HG02678 (cell line): Measurements from ENCODE around the gene SVIL.
"Not testable (repeated sequence)": the region's sequence is repeated elsewhere in the genome, so short reads cannot be mapped to it uniquely, and the experiment has no call there.

Experiments
- ATAC-seq: cut with Tn5 transposase; IDR thresholded peaks from one replicate; pipeline ENCODE4 v1.9.1; 2021; ENCODE audit warnings: mild to moderate bottlenecking, moderate library complexity; ENCODE audit not compliant: unreplicated experiment

Gene SVIL

GRCh38 chr10:29493697-29494096 lies 141.1 kb downstream of the SVIL start:
- ATAC-seq = no peak

- ATAC-seq = no peak
Observed at GRCh38 chr10:29492774-29493173, 142.0 kb downstream of the SVIL start.

- no peak for ATAC-seq
Observed at GRCh38 chr10:29491918-29492317, 142.9 kb downstream of the SVIL start.

- ATAC-seq = not testable (repeated sequence)
Observed at GRCh38 chr10:29490781-29491280, 143.9 kb downstream of the SVIL start.

- ATAC-seq = not testable (repeated sequence)
Observed at GRCh38 chr10:29488471-29488870, 146.3 kb downstream of the SVIL start.

GRCh38 chr10:29487884-29488266 lies 146.9 kb downstream of the SVIL start:
- not testable (repeated sequence) for ATAC-seq

GRCh38 chr10:29487032-29487883 lies 147.5 kb downstream of the SVIL start:
- not testable (repeated sequence) for ATAC-seq

- peak; percentile 70 for ATAC-seq
Observed at GRCh38 chr10:29486433-29486832, 148.3 kb downstream of the SVIL start.

GRCh38 chr10:29484677-29485076 lies 150.1 kb downstream of the SVIL start:
- not testable (repeated sequence) for ATAC-seq

GRCh38 chr10:29482591-29483431 lies 152.0 kb downstream of the SVIL start:
- peak; percentile 53 for ATAC-seq

GRCh38 chr10:29481906-29482440 lies 152.8 kb downstream of the SVIL start:
- ATAC-seq = no peak

- no peak for ATAC-seq
Observed at GRCh38 chr10:29479981-29480954, 154.5 kb downstream of the SVIL start.

GRCh38 chr10:29479081-29479925 lies 155.5 kb downstream of the SVIL start:
- no peak for ATAC-seq

- ATAC-seq = no peak
Observed at GRCh38 chr10:29473406-29474100, 161.2 kb downstream of the SVIL start.

GRCh38 chr10:29473087-29473356 lies 161.7 kb downstream of the SVIL start:
- no peak for ATAC-seq

GRCh38 chr10:29472301-29473086 lies 162.3 kb downstream of the SVIL start:
- no peak for ATAC-seq

GRCh38 chr10:29471544-29471859 lies 163.3 kb downstream of the SVIL start:
- ATAC-seq = no peak

GRCh38 chr10:29470843-29471543 lies 163.8 kb downstream of the SVIL start:
- ATAC-seq = no peak
